Activated CD8-positive, alpha-beta memory T cell treated with anti-CD3 and anti-CD28 coated beads, Interleukin-2, amount 50 U/mL, for 24 hours (primary cell): ENCODE data around the gene SLC6A9.

Experiments used
- DNase-seq: peaks from one replicate; pipeline ENCODE4 v3.0.0-alpha.2; 2020; ENCODE audit errors: extremely low read depth

The SLC6A9 gene

GRCh38 chr1:44029260-44029910 is 1.9 kb downstream of the SLC6A9 start:
- DNase-seq, result no peak

GRCh38 chr1:44027320-44027719 is 3.9 kb downstream of the SLC6A9 start:
- no peak for DNase-seq

DNA sequence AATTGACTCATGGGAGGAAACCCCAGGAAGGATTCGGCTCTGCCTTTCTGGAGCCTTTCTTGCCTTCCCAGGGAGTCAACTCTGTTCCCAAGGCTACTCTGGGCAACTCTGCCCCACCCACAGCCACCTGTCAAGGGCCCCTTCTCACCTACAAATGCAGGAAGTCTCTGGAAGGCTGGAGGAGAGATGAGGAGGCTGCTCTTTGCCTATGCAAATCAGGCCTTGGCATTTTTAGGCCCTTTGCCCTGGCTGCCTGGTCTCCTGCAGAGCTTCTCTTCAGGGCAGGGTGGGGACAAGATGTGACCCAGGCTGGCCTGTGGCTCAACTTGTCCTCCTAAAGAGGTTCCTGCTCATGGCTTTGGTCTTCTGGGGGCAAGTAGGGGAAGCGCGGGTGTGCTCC is 5.4 kb downstream of the SLC6A9 start:
- DNase-seq, result no peak

DNA sequence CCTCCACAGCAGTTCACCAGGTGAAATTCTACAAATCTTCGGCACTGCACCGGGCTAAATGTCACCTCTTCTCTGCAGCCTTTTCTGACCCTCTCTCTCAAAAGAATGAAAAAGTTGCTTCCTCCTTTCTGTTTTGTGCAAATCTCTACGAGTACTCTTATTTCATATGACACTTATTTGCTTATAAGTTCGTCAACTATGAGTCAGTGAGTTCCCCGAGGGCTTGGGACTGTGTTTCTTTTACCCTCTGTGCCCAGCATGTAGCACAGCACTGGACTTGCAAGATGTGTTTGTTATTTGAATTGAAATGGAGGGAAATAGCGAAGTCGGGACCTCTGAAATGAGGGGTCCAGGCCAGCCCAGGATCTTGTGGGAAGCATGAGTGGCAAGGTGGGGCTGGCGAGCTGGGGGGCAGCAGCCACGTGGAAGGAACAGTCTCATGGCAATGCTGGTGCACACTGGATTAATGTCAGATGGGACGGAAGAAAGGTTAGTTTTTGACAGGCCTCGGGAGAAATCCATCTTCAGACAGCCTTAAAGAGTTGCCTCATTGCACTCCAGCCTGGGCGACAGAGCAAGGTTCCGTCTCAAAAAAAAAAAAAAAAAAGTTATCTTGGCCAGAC is 6.2 kb downstream of the SLC6A9 start:
- DNase-seq, result no peak

DNA sequence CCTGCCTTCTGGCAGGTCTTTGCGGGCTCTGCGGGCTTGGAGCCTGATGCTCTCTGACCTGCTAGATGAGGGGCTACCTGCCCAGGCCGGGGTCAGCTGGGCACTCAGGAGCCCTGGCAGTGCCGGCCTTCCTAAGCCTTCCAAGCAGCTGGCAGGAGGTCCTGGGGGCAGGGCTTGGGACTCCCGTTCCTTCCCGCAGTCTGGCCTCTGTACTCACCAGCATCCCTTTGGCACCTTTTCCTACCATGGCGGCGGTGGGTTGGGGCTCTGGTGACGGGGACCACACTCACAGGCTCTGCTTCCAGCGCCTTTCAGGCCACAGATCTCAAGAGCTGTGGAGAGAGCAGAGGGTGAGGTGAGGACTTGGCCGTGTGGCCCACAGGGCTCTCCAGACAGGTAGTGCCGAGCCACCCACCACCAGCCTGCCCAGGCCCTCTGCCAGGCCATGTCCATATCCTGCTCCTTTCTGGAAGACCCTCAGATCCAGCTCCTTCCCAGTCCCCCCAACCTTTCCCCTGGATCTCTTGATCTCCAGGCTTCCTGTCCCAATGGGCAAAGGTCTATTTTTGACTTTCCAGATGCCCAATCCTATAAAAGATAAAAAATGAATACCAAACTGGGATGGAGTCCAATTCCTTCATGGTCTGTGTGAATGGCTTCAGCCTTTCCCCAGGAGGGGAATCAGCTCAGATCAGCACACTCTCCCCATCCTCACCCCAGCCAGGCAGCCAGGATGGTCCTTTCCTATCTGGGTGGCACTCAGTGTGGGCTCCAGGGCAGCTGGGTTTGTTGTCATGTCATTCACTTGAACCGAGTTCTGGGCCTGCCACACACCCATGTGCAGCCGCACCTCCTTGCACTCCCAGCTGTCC is 7.0 kb downstream of the SLC6A9 start:
- no peak for DNase-seq

GRCh38 chr1:44021581-44022321 is 9.5 kb downstream of the SLC6A9 start:
- no peak for DNase-seq

DNA sequence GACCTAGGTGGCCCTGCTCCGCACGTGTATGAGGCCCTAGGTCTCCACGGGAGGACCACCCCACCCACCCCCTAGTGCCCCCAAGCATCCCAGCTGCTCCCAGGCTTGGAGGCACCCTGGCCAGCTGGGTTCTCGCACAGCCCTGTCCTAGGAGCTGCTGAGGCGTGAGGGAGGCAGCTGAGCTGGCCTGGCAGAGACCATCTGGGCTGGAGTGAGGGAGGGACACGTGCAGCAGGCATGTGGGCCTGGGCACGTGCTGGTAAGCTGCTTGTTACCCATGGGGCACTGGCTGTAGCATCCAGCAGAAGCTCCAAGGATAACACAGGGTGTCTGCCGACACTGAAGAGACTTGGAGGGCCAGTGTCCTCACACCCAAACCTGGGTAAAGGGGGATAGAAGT is 10.1 kb downstream of the SLC6A9 start:
- no peak for DNase-seq

- DNase-seq, result no peak
Measured at GRCh38 chr1:44020464-44020863, 10.8 kb downstream of the SLC6A9 start.

- no peak for DNase-seq
Measured at GRCh38 chr1:44019466-44019948, 11.8 kb downstream of the SLC6A9 start.

DNA sequence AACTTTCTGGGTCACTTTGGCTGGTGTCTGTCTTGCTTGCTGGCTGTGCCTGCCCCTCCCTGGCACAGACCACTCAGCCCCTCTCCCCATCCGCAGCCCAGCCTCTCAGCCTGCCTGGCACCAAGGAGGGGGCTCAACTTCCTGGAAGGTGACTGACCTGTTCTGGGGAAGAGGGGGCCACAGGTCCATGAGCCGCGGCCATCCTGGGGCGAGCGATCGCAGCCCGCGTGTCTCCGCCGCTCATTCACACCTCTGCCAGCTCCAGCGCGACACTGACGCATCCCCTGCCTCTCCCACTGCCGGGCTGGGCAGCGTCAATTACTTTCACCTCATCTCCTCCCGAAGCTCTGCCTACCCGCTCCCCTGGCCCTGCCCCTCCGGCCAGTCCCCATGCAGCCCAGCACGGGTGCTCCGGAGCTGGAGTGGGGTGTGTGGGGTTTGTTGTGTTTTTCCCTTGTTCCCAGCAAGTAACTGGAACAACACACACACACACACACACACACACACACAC is 14.3 kb downstream of the SLC6A9 start:
- no peak for DNase-seq

- DNase-seq, result no peak
Measured at GRCh38 chr1:44016041-44016889, 15.0 kb downstream of the SLC6A9 start.

DNA sequence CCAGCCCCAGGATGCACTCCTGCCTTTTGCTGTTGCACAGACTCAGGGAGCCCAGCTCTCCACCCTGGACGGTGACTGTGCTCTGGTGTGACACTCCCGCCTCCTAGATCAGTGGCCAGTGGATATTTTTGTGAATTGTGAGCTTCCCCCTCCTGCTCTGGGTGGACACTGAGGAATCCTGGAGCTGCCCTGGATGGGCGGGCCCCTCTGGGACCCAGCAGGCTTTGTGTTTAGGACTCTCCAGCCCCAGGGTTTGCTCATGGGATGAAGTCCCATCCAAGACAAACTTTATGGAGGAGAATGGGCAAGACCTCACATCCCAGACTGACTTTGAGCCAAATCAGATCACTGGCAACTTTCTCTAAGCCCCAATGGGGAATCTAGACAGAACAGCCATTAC is 16.1 kb downstream of the SLC6A9 start:
- no peak for DNase-seq

GRCh38 chr1:44014365-44015104 is 16.7 kb downstream of the SLC6A9 start:
- no peak for DNase-seq

GRCh38 chr1:44013949-44014348 is 17.3 kb downstream of the SLC6A9 start:
- no peak for DNase-seq

DNA sequence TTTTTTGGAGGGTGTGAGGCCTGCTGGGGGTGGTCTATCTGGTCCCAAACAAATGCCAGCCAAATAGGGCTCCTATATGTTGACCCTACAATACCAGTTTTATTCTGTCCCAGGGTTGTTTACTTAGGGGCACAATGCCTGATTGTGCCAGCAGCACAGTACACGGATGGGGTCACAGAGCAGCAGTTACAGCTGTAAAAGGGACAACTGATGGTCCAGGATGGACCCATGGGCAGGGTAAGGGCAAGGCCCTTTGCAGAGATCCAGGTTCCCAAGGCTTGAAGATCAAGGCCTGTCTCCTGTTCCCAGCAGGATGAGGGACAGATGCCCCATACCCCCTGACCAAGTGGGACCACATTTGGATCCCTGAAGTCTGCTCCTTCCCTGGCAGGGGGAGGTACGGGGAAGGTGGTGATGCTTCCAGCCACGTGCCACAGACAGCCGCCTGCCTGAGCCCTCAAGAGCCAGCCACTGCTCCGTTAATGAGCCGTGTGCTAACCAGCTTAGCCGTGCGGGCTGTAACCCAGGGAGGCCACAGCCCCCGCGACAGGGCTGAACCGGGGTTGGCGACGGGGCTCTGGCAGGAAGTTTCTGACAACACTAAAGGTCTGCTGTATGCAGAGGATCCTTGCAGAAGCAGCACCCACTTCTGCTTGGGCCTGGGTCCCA is 18.2 kb downstream of the SLC6A9 start:
- no peak for DNase-seq

DNA sequence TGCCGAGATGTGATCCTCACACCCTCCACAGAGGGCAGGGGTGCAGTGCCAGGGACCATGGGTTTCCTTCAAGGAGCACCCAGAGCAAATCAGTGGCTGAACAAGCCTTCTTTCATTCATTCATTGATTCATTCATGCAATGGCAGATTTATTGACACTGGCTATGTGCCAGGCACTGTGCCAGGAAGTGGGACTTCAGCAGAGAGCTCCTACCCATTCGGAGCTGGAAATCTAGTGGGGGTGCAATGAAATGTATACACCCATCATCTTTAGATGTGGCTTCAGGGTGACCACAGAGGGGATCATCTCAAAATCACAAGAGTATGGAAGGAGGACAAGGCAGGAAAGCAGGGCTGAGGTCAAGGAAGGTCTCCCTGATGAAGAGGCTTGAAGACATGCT is 18.9 kb downstream of the SLC6A9 start:
- no peak for DNase-seq

DNA sequence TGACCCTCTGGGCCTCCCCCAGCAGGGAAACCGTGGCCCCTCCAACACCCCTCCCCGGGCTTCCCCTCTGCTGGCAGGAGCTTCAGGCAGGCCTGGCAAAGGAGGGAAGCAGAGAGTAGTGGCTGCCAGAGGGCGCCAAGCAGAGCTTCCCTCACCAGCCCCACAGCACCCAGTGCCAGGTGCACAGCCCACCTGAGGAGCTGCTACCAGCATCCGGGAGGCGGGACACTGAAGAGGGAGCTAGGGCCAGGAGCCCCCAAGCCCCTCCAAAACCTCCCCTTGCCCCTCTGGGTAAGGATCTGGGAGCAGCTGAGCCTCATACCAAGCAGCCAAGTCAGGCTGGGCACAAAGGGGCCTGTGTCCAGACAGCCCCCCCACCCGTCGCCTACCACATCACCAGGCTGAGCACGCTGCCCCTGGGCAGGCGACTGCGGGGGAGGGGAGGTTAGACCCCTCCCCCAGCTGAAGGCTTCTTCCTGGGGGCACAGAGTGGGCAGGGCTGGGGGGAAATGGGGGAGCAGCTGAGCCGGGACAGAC is 20.3 kb downstream of the SLC6A9 start:
- no peak for DNase-seq

- no peak for DNase-seq
Measured at GRCh38 chr1:44008259-44008658, 23.0 kb downstream of the SLC6A9 start.

- DNase-seq, result no peak
Measured at GRCh38 chr1:44002606-44003157, 28.6 kb downstream of the SLC6A9 start.
